ENCODE measurements around the gene CES3.
"Not testable (repeated sequence)": the region's sequence is repeated elsewhere in the genome, so short reads cannot be mapped to it uniquely, and the experiment has no call there.

GRCh38 chr16:66944971-66945370 is 16.1 kb upstream of the CES3 start:
- TF ChIP-seq, protein P1, sequence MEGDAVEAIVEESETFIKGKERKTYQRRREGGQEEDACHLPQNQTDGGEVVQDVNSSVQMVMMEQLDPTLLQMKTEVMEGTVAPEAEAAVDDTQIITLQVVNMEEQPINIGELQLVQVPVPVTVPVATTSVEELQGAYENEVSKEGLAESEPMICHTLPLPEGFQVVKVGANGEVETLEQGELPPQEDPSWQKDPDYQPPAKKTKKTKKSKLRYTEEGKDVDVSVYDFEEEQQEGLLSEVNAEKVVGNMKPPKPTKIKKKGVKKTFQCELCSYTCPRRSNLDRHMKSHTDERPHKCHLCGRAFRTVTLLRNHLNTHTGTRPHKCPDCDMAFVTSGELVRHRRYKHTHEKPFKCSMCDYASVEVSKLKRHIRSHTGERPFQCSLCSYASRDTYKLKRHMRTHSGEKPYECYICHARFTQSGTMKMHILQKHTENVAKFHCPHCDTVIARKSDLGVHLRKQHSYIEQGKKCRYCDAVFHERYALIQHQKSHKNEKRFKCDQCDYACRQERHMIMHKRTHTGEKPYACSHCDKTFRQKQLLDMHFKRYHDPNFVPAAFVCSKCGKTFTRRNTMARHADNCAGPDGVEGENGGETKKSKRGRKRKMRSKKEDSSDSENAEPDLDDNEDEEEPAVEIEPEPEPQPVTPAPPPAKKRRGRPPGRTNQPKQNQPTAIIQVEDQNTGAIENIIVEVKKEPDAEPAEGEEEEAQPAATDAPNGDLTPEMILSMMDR (IDR thresholded peaks at IDR 0.05) = not testable (repeated sequence)
- TF ChIP-seq POLR2A (IDR thresholded peaks at IDR 0.05) = not testable (repeated sequence)

Measured in breast epithelium (tissue), 3 donors.